Skeletal muscle tissue (tissue), 4 donors: ENCODE results near the gene TRAPPC5. TPM values are rescaled to one million over a fixed set of nuclear protein-coding genes. Genes with fewer than 3 reads are reported as not detected.

Experiments
- H3K27ac ChIP-seq: one replicate; pipeline ENCODE4 v1.7.0; 2013; ENCODE audit warnings: mild to moderate bottlenecking, low read depth, low read length, inconsistent platforms
- H3K27me3 ChIP-seq, 3 donors: one replicate each; pipeline ENCODE4 v1.7.0; 2013; ENCODE audit warnings: low read length in 3 of 3; ENCODE audit not compliant: control insufficient read depth in 3 of 3, insufficient read depth in 3 of 3
- H3K36me3 ChIP-seq, 3 donors: one replicate each; pipeline ENCODE4 v1.7.0; 2013; ENCODE audit warnings: low read length in 3 of 3; ENCODE audit not compliant: control insufficient read depth in 3 of 3, insufficient read depth in 3 of 3
- H3K4me1 ChIP-seq, 3 donors: one replicate each; pipeline ENCODE4 v1.7.0; 2013; ENCODE audit warnings: low read length in 3 of 3, mild to moderate bottlenecking in 3 of 3; ENCODE audit not compliant: control insufficient read depth in 3 of 3, insufficient read depth in 3 of 3
- H3K4me3 ChIP-seq, 3 donors: one replicate each; pipeline ENCODE4 v1.7.0; 2013; ENCODE audit warnings: low read length in 3 of 3
- H3K9ac ChIP-seq, 3 donors: one replicate each; pipeline ENCODE4 v1.7.0; 2013; ENCODE audit warnings: low read length in 3 of 3, mild to moderate bottlenecking in 3 of 3, moderate library complexity in 2 of 3, low read depth in 1 of 3
- H3K9me3 ChIP-seq, 3 donors: one replicate each; pipeline ENCODE4 v1.7.0; 2013; ENCODE audit warnings: low read length in 3 of 3; ENCODE audit not compliant: control insufficient read depth in 3 of 3
- total RNA-seq: library from RNA; depleted of rRNA; stranded (reverse); fragments of >200 nt; gene quantifications from one replicate; pipeline ENCODE4 v1.2.3, GENCODE V29; 2014
- donor health status: Osteomylitis.

Gene TRAPPC5
- total RNA-seq, 1 donor from 2014 or later: 9.4 TPM

DNA sequence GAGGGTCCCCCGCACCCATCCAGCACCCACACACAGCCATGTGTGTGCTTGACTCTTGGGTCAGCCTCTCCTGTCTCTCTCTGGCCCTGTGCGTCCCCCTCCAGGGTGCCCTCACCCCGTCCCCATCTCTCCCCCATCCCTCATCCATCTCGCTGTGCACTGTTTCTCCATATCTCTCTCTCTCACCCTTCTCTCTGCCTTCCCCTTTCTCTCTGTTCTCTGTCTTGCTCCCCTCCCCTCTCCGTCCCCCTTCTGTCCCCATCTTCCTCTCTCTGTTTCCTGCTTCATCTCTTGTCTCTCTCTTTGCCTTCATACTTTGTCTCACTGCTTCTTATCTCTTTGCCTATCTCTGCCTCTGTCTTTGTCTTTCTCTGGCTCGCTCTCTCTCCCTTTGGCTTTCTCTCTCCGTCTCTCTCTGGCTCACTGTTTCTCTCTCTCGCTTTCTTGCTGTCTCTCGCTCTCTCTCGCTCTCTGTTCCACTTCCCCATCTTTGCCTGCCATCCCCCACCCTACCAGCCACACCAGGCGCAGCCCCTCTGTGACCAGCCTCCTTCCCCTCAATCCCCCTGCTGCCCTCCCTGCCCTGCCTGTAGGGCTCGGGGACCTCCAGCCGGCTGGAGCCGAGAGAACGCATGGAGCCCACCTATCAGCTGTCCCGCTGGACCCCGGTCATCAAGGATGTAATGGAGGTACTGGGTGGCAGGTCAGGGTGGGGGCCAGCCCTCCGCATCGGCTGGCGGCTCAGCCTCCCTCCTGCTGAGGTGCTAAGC, 34.8 kb upstream of the TRAPPC5 start:
- Histone ChIP-seq H3K9me3 (no peaks in the 10 kb centered on the region), H3K27ac (no peak overlapping the region), H3K4me1 (no peaks in the 10 kb centered on the region), H3K27me3 (peaks cover 0 to 9% (median 6%) of the 10 kb centered on the region in 3 donors), H3K36me3 (no peaks in the 10 kb centered on the region), H3K9ac (no peak overlapping the region), H3K4me3 (no peak overlapping the region)

DNA sequence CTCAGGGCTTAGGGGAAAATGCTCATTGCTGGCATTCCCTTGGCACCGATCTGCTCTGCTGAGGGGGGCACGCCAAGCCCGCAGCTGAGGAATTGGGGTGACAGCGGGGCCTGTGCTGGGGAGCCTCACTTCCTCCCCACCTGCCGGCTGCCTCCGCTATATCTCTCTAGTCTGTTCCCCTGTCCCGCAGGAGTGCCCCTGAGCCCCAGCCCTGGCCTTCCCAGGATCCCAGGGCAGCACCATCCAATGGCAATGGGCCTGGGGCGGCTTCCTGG, 34.3 kb upstream of the TRAPPC5 start:
- Histone ChIP-seq H3K4me3 (no peak overlapping the region), H3K27me3 (peaks cover 0 to 9% (median 6%) of the 10 kb centered on the region in 3 donors), H3K9ac (no peak overlapping the region), H3K4me1 (no peaks in the 10 kb centered on the region), H3K36me3 (no peaks in the 10 kb centered on the region), H3K27ac (no peak overlapping the region), H3K9me3 (no peaks in the 10 kb centered on the region)

DNA sequence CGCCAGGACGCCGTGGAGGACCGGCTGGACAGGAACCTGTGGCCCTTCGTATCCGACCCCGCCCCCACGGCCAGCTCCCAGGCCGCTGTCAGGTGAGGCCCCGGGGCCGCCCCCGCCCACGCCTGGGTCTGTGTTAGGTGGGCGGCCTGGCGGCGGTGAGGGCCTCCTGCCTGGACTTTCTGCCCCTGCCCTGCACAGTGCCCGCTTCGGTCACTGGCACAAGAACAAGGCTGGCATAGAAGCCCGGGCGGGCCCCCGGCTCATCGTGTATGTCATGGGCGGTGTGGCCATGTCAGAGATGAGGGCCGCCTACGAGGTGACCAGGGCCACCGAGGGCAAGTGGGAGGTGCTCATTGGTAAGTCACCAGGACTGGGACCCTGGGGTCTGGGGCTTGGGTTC, 33.5 kb upstream of the TRAPPC5 start:
- Histone ChIP-seq H3K36me3 (no peaks in the 10 kb centered on the region), H3K4me1 (peaks cover under 1% of the 10 kb centered on the region in 3 donors), H3K9ac (no peak overlapping the region), H3K27me3 (peaks cover 0 to 6% (median 6%) of the 10 kb centered on the region in 3 donors), H3K4me3 (no peak overlapping the region), H3K9me3 (no peaks in the 10 kb centered on the region), H3K27ac (no peak overlapping the region)

DNA sequence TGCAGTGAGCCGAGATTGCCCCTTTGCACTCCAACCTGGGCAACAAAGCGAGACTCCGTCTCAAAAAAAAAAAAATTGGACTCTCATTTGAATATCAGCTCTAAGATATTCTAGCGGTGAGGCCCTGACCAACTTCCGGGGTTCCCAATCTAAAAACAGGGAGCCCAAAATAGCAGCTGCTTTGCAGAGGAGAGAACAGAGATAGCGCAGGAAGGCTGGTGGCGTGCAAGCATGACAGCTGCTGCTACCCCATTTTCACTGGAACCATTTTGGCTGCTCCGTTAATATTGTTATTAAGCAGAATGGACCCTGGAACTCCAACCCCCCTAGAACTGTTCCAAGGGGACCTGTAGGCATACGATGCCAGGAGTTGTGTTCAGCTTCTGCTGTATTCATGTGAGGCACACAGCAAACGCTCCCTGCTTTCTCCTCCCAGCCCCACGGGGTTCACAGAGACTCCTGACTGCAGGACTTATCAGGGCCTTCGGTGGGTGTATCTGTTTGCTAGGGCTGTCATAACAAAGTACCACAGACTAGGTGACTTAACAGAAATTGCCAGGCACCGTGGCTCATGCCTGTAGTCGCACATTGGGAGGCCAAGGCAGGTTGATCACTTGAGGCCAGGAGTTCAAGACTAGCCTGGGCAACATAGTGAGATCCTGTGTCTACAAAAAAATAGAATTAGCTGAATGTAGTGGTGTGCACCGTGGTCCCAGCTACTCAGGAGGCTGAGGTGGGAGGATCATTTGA, 32.2 kb upstream of the TRAPPC5 start:
- H3K9ac ChIP-seq: no peak overlapping the region
- H3K4me1 ChIP-seq: peaks cover 3 to 9% (median 3%) of the 10 kb centered on the region in 3 donors
- no peak overlapping the region for H3K4me3 ChIP-seq
- H3K9me3 ChIP-seq: no peaks in the 10 kb centered on the region
- no peak overlapping the region for H3K27ac ChIP-seq
- H3K36me3 ChIP-seq: no peaks in the 10 kb centered on the region
- H3K27me3 ChIP-seq: peaks cover 0 to 6% (median 6%) of the 10 kb centered on the region in 3 donors

DNA sequence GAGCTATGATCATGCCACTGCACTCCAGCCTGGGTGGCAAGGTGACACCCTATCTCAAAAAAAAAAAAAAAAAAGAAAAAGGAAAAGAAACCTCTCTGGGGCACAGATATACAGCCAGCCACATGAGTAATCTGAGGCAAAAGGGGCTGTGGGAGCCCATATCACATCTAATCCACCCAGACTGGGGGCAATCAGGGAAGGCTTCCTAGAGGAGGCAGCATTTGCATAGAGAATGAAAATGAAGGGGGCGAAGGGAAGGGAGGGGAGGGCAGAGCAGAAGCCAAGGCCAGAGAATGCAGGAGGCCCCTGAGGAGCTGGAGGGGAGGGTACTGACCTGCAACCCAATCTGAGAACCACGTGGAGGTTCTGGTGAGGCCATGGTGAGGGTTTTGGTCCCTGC, 30.5 kb upstream of the TRAPPC5 start:
- Histone ChIP-seq H3K4me3 (no peak overlapping the region), H3K27me3 (peaks cover 0 to 4% (median 3%) of the 10 kb centered on the region in 3 donors)

DNA sequence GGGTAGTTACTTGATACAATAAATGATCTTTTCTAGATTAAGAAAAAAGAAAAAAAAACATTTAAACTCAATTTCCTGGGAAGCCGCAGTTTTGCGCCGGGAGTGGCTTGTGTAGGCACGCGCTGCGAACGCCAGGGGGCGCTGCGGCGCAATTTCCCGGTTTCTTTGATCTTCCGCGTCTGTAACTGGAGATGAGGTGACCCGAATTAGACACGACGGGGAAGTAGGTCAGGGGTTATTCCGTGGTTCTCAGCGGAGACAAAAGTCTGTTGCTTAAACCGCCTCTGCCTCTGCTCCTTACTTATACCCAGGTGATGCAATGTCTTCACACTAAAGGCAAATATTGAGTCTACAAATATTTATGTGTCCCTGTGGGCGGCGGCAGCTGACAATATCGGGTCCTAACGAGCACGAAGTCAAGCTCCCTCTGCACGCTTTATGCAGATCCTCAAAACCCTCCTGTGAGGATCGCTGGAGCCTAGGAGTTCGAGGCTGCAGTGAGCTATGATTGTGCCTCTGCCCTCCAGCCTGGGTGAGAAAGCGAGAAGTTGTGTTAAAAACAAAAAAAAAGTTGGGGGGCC, 28.5 kb upstream of the TRAPPC5 start:
- Histone ChIP-seq H3K9ac (peak overlapping the region in 2 of 3 donors; percentile 66 to 80), H3K4me1 (peaks cover 3 to 9% (median 3%) of the 10 kb centered on the region in 3 donors), H3K4me3 (peak overlapping the region; percentile 4 to 69 (median 54)), H3K9me3 (no peaks in the 10 kb centered on the region), H3K27me3 (no peaks in the 10 kb centered on the region), H3K27ac (peak overlapping the region; percentile 51), H3K36me3 (no peaks in the 10 kb centered on the region)

More for the DNA sequence above, 30.5 kb upstream of the TRAPPC5 start:
- no peaks in the 10 kb centered on the region for H3K9me3 ChIP-seq
- H3K36me3 ChIP-seq: no peaks in the 10 kb centered on the region
- peaks cover 3 to 9% (median 3%) of the 10 kb centered on the region in 3 donors for H3K4me1 ChIP-seq
- H3K9ac ChIP-seq: no peak overlapping the region
- no peak overlapping the region for H3K27ac ChIP-seq

DNA sequence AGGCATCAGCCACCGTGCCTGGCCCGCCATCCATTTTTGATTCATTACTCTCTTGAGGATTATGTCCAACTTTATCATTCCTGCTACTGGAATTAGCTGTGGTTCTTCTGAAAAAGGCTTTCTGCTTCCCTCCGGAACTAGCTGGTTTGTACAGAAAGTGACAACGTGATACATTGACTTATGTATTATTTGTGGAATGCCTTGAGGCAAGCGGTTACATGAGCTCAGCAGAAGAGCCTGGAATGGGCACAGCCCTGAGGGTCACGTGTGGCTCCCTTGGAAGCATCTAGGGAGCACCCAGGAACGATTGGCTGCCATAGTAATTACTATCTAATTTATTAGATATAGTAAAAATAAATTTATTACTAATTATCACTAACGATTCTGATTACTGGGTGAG, 26.2 kb upstream of the TRAPPC5 start:
- Histone ChIP-seq H3K9me3 (no peaks in the 10 kb centered on the region), H3K36me3 (no peaks in the 10 kb centered on the region), H3K27me3 (no peaks in the 10 kb centered on the region), H3K4me3 (no peak overlapping the region), H3K27ac (no peak overlapping the region), H3K9ac (no peak overlapping the region), H3K4me1 (peaks cover 3 to 9% (median 3%) of the 10 kb centered on the region in 3 donors)

DNA sequence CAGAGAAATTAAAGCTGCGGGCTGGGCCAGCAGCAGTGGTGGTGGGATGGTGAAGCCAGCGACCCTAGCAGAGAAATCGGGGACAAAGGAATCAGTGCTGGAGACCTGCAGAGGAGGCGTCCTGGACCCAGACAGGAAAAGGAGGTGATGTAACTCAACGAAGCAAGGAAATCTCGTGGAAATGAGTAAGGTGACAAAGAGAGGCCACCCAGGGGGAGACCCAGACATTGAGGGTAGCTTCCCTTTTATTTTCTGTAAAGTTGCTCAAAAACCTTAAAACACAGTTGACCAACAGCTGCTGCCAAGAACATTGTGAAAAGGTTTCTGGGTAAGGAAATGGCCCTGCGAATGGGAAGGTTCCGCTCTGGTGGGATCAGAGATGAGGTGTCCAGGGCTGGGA, 25.1 kb upstream of the TRAPPC5 start:
- H3K9ac ChIP-seq: no peak overlapping the region

DNA sequence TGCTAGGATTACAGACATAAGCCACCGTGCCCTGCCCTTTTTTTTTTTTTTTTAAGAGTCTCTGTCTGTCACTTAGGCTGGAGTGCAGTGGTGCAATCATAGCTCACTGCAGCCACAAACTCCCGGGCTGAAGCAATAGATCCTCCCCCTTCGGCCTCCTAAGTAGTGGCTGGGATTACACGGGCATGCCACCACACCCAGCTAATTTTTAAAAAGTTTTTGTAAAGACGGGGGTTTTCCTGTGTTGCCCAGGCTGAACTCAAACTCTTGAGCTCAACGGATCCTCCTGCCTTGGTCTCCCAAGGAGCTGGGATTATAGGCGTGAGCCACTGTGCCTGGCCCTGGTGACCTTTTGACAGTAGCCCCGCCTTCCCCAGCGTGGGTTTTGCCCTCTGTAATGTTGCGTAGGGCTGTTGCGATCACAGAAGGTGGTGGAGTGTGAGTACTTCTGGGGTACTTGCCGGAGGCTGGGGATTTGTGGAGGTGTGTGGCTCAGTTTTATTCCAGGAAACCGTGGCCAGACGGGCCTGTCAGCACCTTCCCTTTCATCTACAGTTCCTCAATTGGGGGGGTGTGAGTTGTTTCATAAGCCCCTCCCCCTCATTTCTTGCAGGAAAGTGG, 23.4 kb upstream of the TRAPPC5 start:
- Histone ChIP-seq H3K4me3 (no peak overlapping the region), H3K27me3 (peaks cover 0 to 4% (median 3%) of the 10 kb centered on the region in 3 donors), H3K9me3 (no peaks in the 10 kb centered on the region), H3K36me3 (no peaks in the 10 kb centered on the region), H3K4me1 (peaks cover 2 to 8% (median 2%) of the 10 kb centered on the region in 3 donors), H3K9ac (no peak overlapping the region), H3K27ac (no peak overlapping the region)

More for the DNA sequence above, 25.1 kb upstream of the TRAPPC5 start:
- H3K27me3 ChIP-seq: no peaks in the 10 kb centered on the region
- no peaks in the 10 kb centered on the region for H3K36me3 ChIP-seq
- H3K4me1 ChIP-seq: peaks cover 3 to 9% (median 3%) of the 10 kb centered on the region in 3 donors
- no peak overlapping the region for H3K4me3 ChIP-seq
- no peaks in the 10 kb centered on the region for H3K9me3 ChIP-seq
- no peak overlapping the region for H3K27ac ChIP-seq
